RKO (cell line): Measurements from ENCODE around the gene PIEZO2.

Experiments
- DNase-seq: peaks from one replicate; pipeline ENCODE4 v3.0.0-alpha.2; 2016; ENCODE audit warnings: low spot score

Gene PIEZO2

GRCh38 chr18:11064727-11065460 is 84.5 kb downstream of the PIEZO2 start:
- DNase-seq = no peak

- no peak for DNase-seq
These were observed 85.3 kb downstream of the PIEZO2 start for GRCh38 chr18:11064106-11064505.

GRCh38 chr18:11055721-11056120 is 93.6 kb downstream of the PIEZO2 start:
- DNase-seq = no peak

GRCh38 chr18:11054497-11054896 is 94.9 kb downstream of the PIEZO2 start:
- DNase-seq = no peak

GRCh38 chr18:11053293-11053692 is 96.1 kb downstream of the PIEZO2 start:
- no peak for DNase-seq

GRCh38 chr18:11052800-11053199 is 96.6 kb downstream of the PIEZO2 start:
- DNase-seq = peak; percentile 1

- DNase-seq = no peak
These were observed 97.9 kb downstream of the PIEZO2 start for GRCh38 chr18:11051462-11051861.

GRCh38 chr18:11050966-11051365 is 98.4 kb downstream of the PIEZO2 start:
- DNase-seq = no peak

- DNase-seq = no peak
These were observed 101.6 kb downstream of the PIEZO2 start for GRCh38 chr18:11047817-11048216.

- DNase-seq = no peak
These were observed 102.2 kb downstream of the PIEZO2 start for GRCh38 chr18:11047156-11047555.

GRCh38 chr18:11046140-11046539 is 103.2 kb downstream of the PIEZO2 start:
- no peak for DNase-seq

- no peak for DNase-seq
These were observed 105.7 kb downstream of the PIEZO2 start for GRCh38 chr18:11043694-11044093.

- DNase-seq = no peak
These were observed 107.1 kb downstream of the PIEZO2 start for GRCh38 chr18:11042247-11042646.

- DNase-seq = peak; percentile 52
These were observed 108.3 kb downstream of the PIEZO2 start for GRCh38 chr18:11040823-11041656.

GRCh38 chr18:11040359-11040758 is 109.0 kb downstream of the PIEZO2 start:
- no peak for DNase-seq

- DNase-seq = no peak
These were observed 111.7 kb downstream of the PIEZO2 start for GRCh38 chr18:11037533-11038240.

- no peak for DNase-seq
These were observed 113.4 kb downstream of the PIEZO2 start for GRCh38 chr18:11035814-11036495.

- no peak for DNase-seq
These were observed 114.0 kb downstream of the PIEZO2 start for GRCh38 chr18:11035376-11035775.

GRCh38 chr18:11034884-11035283 is 114.5 kb downstream of the PIEZO2 start:
- no peak for DNase-seq

- DNase-seq = no peak
These were observed 115.9 kb downstream of the PIEZO2 start for GRCh38 chr18:11033503-11033902.

GRCh38 chr18:11031966-11032365 is 117.4 kb downstream of the PIEZO2 start:
- no peak for DNase-seq

- DNase-seq = no peak
These were observed 120.3 kb downstream of the PIEZO2 start for GRCh38 chr18:11029021-11029420.
